ENCODE measurements around the gene GPR82. TPM values are rescaled to one million over a fixed set of nuclear protein-coding genes. Genes with fewer than 3 reads are reported as not detected.

Gene GPR82
- total and polyA plus RNA-seq, 10 of the 15 experiments (the other 5 are each of a cell fraction or from before 2014, with no cell fraction given) = 0.23 to 1.7 (median 0.56) TPM

DNA sequence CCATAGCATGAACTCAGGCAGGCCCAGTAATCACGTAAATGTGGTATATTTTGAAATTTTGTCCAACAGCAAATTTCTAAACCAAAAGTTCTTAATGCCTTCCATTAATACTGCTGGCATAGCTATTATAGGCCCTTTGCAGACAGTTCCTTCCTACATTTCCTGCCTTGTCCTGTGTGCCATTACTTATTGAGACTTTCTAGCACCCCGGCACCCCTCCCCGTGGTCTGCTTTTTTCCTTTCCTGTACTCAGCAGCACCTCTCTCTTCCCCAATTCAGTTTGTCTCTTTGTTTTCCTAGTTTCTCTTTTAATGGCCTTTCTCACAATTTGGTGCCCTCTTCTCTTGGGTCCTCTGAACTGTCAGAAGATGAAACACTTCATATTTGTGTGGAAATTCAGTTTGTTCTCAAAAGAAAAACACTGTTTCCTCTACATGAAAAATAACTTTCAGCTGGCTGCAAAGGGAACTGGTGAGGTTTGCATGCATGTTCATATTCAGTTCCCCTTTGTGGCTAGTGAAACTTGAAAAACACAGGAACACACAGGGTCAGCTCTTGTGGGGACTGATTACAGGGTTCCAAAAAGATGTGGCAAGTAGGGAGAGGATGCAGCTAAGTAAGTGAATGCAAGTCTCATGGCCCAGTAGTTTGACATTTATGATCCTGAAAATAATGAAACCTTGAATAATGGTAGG lies 18.2 kb upstream of the GPR82 start:
- CTCF ChIA-PET = interaction anchor here (0.8 to 2.4 kb wide), 8 partner anchors 9 to 110 kb away, joined by 3 to 8 read pairs (median 4); partner anchors contain the start of gene GPR82
- no peak overlapping the region for H3K4me3 ChIP-seq
- no peaks in the 10 kb centered on the region for H4K20me1 ChIP-seq (ENCODE audit: control insufficient read depth, insufficient read depth)
- no peaks in the 10 kb centered on the region for H3K9me3 ChIP-seq (replicated peaks; ENCODE audit: control insufficient read depth, insufficient read depth, low read length)
- WGBS (ENCODE audit: insufficient coverage, insufficient replicate concordance, low lambda C conversion rate, missing lambda C conversion rate) = 0% methylated on average over 3 of the region's 3 CpGs
- DNase-seq (ENCODE audit: low read depth, low spot score) (peak; percentile 62), FAIRE-seq (peak; percentile 88), ATAC-seq (peak; percentile 88)
- H2AFZ ChIP-seq (ENCODE audit: control insufficient read depth, low read depth, low read length) = no peak overlapping the region
- peaks cover 26% of the 10 kb centered on the region for H3K4me1 ChIP-seq (ENCODE audit: control insufficient read depth, insufficient read depth, low read length)
- in situ Hi-C loops (cut with MboI) = no loop called here
- peak overlapping the region; percentile 26 for H3K4me2 ChIP-seq (ENCODE audit: control insufficient read depth, insufficient read depth)
- SMC1A ChIA-PET (ENCODE audit: uncharacterized antibody, unreplicated experiment) = interaction anchor here (0.9 to 2.0 kb wide), 9 partner anchors 9 to 190 kb away, joined by 3 to 5 read pairs (median 4); no protein-coding TSS in a partner anchor
- H3K9ac ChIP-seq (ENCODE audit: control insufficient read depth, insufficient read depth, low read length) = no peak overlapping the region
- H3K27ac ChIP-seq (ENCODE audit: control insufficient read depth, insufficient read depth) = peak overlapping the region; percentile 52
- RAD21 ChIA-PET (ENCODE audit: unreplicated experiment) = interaction anchor here (0.6 to 2.1 kb wide), 7 partner anchors 12 to 45 kb away, joined by 3 to 6 read pairs (median 4); partner anchors contain the start of genes GPR34 and GPR82
- no peaks in the 10 kb centered on the region for H3K27me3 ChIP-seq (replicated peaks in 1 of 2; ENCODE audit: control insufficient read depth in 2 of 2, insufficient read depth in 2 of 2, low read length in 1 of 2)
- no peaks in the 10 kb centered on the region for H3K79me2 ChIP-seq (ENCODE audit: control insufficient read depth, insufficient read depth, low read length)
- H3K36me3 ChIP-seq (ENCODE audit: control insufficient read depth in 2 of 2, insufficient read depth in 2 of 2, low read length in 1 of 2) = no peaks in the 10 kb centered on the region
- POLR2A ChIA-PET = interaction anchor here (1.7 kb wide), 1 partner anchor 25 kb away, joined by 5 read pairs; no protein-coding TSS in a partner anchor
- intact Hi-C loops (cut with micrococcal nuclease; ENCODE audit: unreplicated experiment) = loop anchor here (1.0 to 2.0 kb wide), 2 partner anchors 15 to 28 kb away; no protein-coding TSS in a partner anchor
- BruUV-seq (replicated peaks) = no TSS peak
- TF ChIP-seq CHD1 (IDR thresholded peaks at IDR 0.05; ENCODE audit: low read depth, low read length) (no peak), SIX5 (IDR thresholded peaks at IDR 0.05; ENCODE audit: low read depth, low read length, severe bottlenecking) (no peak), CEBPB (IDR thresholded peaks at IDR 0.05; ENCODE audit: borderline replicate concordance in 1 of 2, low read depth in 2 of 2, low read length in 2 of 2) (no peak), JUNB (IDR thresholded peaks at IDR 0.05) (no peak; the same call in 1 of the 2 replicates), STAT1 (conservative IDR thresholded peaks at IDR 0.05) (no peak), MYB (IDR thresholded peaks at IDR 0.05; ENCODE audit: borderline replicate concordance, low read depth, low read length) (no peak), JUND (IDR thresholded peaks at IDR 0.05; ENCODE audit: low read depth, low read length) (no peak), FOXM1 (IDR thresholded peaks at IDR 0.05; ENCODE audit: low read depth, low read length) (0 out of 2 replicates have a peak, but pooled peaks have one; percentile 46), RUNX3 (IDR thresholded peaks at IDR 0.05; ENCODE audit: low read length) (peak; percentile 91)
- TF ChIP-seq, protein P1, sequence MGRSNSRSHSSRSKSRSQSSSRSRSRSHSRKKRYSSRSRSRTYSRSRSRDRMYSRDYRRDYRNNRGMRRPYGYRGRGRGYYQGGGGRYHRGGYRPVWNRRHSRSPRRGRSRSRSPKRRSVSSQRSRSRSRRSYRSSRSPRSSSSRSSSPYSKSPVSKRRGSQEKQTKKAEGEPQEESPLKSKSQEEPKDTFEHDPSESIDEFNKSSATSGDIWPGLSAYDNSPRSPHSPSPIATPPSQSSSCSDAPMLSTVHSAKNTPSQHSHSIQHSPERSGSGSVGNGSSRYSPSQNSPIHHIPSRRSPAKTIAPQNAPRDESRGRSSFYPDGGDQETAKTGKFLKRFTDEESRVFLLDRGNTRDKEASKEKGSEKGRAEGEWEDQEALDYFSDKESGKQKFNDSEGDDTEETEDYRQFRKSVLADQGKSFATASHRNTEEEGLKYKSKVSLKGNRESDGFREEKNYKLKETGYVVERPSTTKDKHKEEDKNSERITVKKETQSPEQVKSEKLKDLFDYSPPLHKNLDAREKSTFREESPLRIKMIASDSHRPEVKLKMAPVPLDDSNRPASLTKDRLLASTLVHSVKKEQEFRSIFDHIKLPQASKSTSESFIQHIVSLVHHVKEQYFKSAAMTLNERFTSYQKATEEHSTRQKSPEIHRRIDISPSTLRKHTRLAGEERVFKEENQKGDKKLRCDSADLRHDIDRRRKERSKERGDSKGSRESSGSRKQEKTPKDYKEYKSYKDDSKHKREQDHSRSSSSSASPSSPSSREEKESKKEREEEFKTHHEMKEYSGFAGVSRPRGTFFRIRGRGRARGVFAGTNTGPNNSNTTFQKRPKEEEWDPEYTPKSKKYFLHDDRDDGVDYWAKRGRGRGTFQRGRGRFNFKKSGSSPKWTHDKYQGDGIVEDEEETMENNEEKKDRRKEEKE (IDR thresholded peaks at IDR 0.05) = no peak
- TF ChIP-seq, protein P2, sequence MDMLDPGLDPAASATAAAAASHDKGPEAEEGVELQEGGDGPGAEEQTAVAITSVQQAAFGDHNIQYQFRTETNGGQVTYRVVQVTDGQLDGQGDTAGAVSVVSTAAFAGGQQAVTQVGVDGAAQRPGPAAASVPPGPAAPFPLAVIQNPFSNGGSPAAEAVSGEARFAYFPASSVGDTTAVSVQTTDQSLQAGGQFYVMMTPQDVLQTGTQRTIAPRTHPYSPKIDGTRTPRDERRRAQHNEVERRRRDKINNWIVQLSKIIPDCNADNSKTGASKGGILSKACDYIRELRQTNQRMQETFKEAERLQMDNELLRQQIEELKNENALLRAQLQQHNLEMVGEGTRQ (IDR thresholded peaks at IDR 0.05; ENCODE audit: borderline replicate concordance, low read depth, low read length) = no peak
- TF ChIP-seq, protein P3, sequence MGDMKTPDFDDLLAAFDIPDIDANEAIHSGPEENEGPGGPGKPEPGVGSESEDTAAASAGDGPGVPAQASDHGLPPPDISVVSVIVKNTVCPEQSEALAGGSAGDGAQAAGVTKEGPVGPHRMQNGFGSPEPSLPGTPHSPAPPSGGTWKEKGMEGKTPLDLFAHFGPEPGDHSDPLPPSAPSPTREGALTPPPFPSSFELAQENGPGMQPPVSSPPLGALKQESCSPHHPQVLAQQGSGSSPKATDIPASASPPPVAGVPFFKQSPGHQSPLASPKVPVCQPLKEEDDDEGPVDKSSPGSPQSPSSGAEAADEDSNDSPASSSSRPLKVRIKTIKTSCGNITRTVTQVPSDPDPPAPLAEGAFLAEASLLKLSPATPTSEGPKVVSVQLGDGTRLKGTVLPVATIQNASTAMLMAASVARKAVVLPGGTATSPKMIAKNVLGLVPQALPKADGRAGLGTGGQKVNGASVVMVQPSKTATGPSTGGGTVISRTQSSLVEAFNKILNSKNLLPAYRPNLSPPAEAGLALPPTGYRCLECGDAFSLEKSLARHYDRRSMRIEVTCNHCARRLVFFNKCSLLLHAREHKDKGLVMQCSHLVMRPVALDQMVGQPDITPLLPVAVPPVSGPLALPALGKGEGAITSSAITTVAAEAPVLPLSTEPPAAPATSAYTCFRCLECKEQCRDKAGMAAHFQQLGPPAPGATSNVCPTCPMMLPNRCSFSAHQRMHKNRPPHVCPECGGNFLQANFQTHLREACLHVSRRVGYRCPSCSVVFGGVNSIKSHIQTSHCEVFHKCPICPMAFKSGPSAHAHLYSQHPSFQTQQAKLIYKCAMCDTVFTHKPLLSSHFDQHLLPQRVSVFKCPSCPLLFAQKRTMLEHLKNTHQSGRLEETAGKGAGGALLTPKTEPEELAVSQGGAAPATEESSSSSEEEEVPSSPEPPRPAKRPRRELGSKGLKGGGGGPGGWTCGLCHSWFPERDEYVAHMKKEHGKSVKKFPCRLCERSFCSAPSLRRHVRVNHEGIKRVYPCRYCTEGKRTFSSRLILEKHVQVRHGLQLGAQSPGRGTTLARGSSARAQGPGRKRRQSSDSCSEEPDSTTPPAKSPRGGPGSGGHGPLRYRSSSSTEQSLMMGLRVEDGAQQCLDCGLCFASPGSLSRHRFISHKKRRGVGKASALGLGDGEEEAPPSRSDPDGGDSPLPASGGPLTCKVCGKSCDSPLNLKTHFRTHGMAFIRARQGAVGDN (IDR thresholded peaks at IDR 0.05) = no peak

Data from GM12878 (cell line).